ENCODE measurements around the gene CR1.
"Not testable (repeated sequence)": the region's sequence is repeated elsewhere in the genome, so short reads cannot be mapped to it uniquely, and the experiment has no call there.

The CR1 gene

DNA sequence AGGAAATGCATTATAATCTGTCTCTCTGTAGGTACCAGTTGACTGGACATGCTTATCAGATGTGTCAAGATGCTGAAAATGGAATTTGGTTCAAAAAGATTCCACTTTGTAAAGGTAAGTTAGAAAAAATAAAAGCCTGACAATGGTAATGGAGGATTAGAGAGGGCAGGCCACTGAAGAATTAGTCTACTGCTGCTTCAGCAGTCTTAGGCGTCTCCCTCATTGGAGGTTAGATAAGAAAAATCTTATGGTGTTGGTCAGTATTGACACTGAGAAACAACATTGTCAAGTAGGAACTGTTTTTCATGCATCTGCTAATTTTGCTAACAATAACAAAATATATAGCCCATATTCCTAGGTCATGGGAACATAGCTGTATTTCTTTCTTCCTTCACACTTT, 21.7 kb upstream of the CR1 start:
- ChIA-PET POLR2A (no interaction called here), CTCF (interaction anchor here (1.4 kb wide), 1 partner anchor 25 kb away, joined by 3 read pairs; no protein-coding TSS in a partner anchor)
- no peak for DNase-seq (ENCODE audit: low read depth, low spot score)
- TF ChIP-seq, protein P1, sequence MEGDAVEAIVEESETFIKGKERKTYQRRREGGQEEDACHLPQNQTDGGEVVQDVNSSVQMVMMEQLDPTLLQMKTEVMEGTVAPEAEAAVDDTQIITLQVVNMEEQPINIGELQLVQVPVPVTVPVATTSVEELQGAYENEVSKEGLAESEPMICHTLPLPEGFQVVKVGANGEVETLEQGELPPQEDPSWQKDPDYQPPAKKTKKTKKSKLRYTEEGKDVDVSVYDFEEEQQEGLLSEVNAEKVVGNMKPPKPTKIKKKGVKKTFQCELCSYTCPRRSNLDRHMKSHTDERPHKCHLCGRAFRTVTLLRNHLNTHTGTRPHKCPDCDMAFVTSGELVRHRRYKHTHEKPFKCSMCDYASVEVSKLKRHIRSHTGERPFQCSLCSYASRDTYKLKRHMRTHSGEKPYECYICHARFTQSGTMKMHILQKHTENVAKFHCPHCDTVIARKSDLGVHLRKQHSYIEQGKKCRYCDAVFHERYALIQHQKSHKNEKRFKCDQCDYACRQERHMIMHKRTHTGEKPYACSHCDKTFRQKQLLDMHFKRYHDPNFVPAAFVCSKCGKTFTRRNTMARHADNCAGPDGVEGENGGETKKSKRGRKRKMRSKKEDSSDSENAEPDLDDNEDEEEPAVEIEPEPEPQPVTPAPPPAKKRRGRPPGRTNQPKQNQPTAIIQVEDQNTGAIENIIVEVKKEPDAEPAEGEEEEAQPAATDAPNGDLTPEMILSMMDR (IDR thresholded peaks at IDR 0.05; ENCODE audit: insufficient read depth, low read length, missing control alignments), result no peak
- no peak overlapping the region for H3K4me3 ChIP-seq (ENCODE audit: low read depth, low read length)

DNA sequence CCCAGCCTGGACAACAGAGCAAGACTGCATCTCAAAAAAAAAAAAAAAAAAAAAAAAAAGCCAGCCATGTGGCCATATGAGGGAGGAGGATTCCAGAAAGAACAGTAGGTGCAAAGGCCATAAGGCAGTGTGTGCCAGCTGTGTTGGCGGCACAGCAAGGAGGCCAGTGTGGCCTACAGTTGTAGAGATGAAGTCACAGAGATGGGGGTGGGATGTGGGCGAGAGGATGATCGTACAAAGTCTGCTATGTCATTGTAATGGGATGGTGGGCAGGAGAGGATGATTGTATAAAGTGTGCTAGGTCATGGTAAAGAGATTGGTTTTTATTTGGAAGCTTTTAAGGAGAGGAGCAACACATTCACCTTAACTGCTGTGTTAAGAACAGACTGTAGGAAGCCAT, 9.8 kb upstream of the CR1 start:
- TF ChIP-seq, protein P1 (IDR thresholded peaks at IDR 0.05; ENCODE audit: insufficient read depth, low read length, missing control alignments), result no peak

DNA sequence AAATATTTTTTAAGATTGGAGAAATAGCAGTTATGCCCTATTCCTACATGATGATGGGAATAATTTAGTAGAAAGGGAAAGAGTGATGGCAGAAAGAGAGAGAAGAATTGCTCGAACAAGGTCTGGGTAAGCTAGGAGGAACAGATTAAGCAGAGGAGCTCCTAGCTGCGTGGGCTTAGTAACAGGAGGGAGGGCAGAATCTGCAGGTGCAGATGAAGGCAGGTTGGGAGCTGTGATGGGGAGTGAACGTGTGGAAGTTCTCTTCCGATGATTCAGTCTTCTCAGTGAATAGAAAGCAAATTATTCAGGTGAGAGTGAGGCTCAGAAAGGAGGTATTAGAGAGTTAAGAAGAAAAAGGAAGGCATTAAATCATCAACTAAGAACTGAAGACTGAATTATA, 8.3 kb upstream of the CR1 start:
- ChIA-PET POLR2A (no interaction called here), CTCF (interaction anchor here (1.0 kb wide), 1 partner anchor 12 kb away, joined by 3 read pairs; no protein-coding TSS in a partner anchor)
- TF ChIP-seq, protein P1 (IDR thresholded peaks at IDR 0.05; ENCODE audit: insufficient read depth, low read length, missing control alignments), result no peak
- DNase-seq (ENCODE audit: low read depth, low spot score), result no peak
- H3K4me3 ChIP-seq (ENCODE audit: low read depth, low read length), result no peak overlapping the region

More for the DNA sequence above, 9.8 kb upstream of the CR1 start:
- no peak overlapping the region for H3K4me3 ChIP-seq (ENCODE audit: low read depth, low read length)
- ChIA-PET CTCF (no interaction called here), POLR2A (no interaction called here)
- DNase-seq (ENCODE audit: low read depth, low spot score), result no peak

GRCh38 chr1:207493212-207493611, 2.7 kb upstream of the CR1 start:
- no peak for DNase-seq (ENCODE audit: low read depth, low spot score)
- ChIA-PET POLR2A (no interaction called here), CTCF (no interaction called here)
- TF ChIP-seq, protein P1 (IDR thresholded peaks at IDR 0.05; ENCODE audit: insufficient read depth, low read length, missing control alignments), result no peak
- H3K4me3 ChIP-seq (ENCODE audit: low read depth, low read length), result no peak overlapping the region

DNA sequence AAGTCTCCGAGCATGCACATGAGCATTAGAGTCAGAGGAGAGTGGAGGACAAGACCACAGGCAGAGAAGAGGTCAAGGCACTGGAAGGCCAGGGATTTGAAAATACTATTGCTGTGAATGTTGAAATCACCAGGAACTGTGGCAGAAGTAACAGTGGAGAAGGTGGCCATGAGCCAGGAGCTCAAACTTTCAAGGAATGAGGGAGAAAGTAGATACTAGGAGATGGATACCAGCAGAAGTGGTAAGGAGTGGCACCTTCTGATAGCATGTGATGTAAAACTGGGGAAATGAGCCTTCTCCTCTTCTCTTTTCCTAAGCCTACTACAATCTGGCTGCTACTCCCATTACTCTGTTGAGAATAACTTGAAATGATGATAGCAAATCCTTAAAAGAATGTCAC, 1.8 kb upstream of the CR1 start:
- H3K4me3 ChIP-seq (ENCODE audit: low read depth, low read length), result no peak overlapping the region
- ChIA-PET CTCF (no interaction called here), POLR2A (no interaction called here)
- TF ChIP-seq, protein P1 (IDR thresholded peaks at IDR 0.05; ENCODE audit: insufficient read depth, low read length, missing control alignments), result no peak
- no peak for DNase-seq (ENCODE audit: low read depth, low spot score)

- CTCF ChIA-PET; H3K4me3 ChIP-seq (ENCODE audit: low read depth, low read length); POLR2A ChIA-PET; DNase-seq (ENCODE audit: low read depth, low spot score): not testable (repeated sequence)
These were observed 676 bp upstream of the CR1 start for GRCh38 chr1:207495281-207495680.

DNA sequence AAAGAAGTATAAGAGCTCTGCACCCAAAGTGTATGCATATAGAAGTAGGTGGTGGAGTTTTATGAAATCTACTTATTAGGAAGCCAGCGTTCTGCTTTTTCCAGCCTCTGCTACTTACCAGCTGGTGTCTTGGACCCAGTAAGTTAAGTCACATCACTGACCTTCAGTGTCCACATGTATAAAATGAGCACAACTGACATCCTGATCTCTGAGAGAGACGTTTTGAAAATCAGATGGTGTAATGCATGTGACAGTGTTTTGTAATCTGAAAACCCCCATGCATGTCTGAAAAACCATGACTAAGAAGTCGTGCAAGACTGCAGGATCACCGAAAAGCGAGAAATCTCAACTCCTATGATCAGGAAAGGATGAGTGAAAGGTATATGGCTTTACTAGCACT, 2.0 kb downstream of the CR1 start:
- ChIA-PET CTCF (interaction anchor here (0.9 kb wide), 1 partner anchor 1019 kb away, joined by 3 read pairs; no protein-coding TSS in a partner anchor), POLR2A (no interaction called here)
- TF ChIP-seq, protein P1 (IDR thresholded peaks at IDR 0.05; ENCODE audit: insufficient read depth, low read length, missing control alignments), result no peak
- no peak overlapping the region for H3K4me3 ChIP-seq (ENCODE audit: low read depth, low read length)
- DNase-seq (ENCODE audit: low read depth, low spot score), result no peak
